Activated T-helper 1 cell treated with anti-CD3 and anti-CD28 coated beads, Interleukin-12 subunit alpha, Interleukin-12 subunit beta, Interleukin-2, Interleukin-4 antibody, amounts not matched to agents 30 ng/mL and 10 ng/mL and 1 ng/mL, durations not matched to agents 14 hours and 24 hours and 36 hours (primary cell): ENCODE results near the gene BGN. TPM values are rescaled to one million over a fixed set of nuclear protein-coding genes. Genes with fewer than 3 reads are reported as not detected.

ENCODE experiments used
- DNase-seq: peaks from one replicate; pipeline ENCODE4 v3.0.0; 2021; ENCODE audit warnings: low spot score
- H3K27ac Mint-ChIP-seq: one replicate; pipeline ENCODE4 v1.8.0; 2021; ENCODE audit warnings: mild to moderate bottlenecking, mixed read lengths
- H3K27me3 Mint-ChIP-seq: one replicate; pipeline ENCODE4 v1.8.0; 2022; ENCODE audit warnings: mild to moderate bottlenecking, moderate library complexity, mixed read lengths; ENCODE audit not compliant: insufficient read depth
- H3K36me3 Mint-ChIP-seq: one replicate; pipeline ENCODE4 v1.8.0; 2021; ENCODE audit warnings: low read depth, mixed read lengths
- H3K4me1 Mint-ChIP-seq: one replicate; pipeline ENCODE4 v1.8.0; 2021; ENCODE audit warnings: low read depth, mixed read lengths
- H3K4me3 Mint-ChIP-seq: one replicate; pipeline ENCODE4 v1.8.0; 2021; ENCODE audit warnings: mild to moderate bottlenecking, moderate library complexity, mixed read lengths
- H3K9me3 Mint-ChIP-seq: one replicate; pipeline ENCODE4 v1.8.0; 2021; ENCODE audit warnings: mixed read lengths
- intact Hi-C: fragments of 100-400 bp; cut with micrococcal nuclease; formaldehyde crosslinking; loops from one replicate; pipeline ENCODE4 v1.15.1; 2024
- total RNA-seq: library from RNA; stranded (reverse); gene quantifications from 2 replicates; pipeline ENCODE4 v1.2.3, GENCODE V29; 2022

Gene BGN
- total RNA-seq, 1 donor from 2014 or later, result not detected

DNA sequence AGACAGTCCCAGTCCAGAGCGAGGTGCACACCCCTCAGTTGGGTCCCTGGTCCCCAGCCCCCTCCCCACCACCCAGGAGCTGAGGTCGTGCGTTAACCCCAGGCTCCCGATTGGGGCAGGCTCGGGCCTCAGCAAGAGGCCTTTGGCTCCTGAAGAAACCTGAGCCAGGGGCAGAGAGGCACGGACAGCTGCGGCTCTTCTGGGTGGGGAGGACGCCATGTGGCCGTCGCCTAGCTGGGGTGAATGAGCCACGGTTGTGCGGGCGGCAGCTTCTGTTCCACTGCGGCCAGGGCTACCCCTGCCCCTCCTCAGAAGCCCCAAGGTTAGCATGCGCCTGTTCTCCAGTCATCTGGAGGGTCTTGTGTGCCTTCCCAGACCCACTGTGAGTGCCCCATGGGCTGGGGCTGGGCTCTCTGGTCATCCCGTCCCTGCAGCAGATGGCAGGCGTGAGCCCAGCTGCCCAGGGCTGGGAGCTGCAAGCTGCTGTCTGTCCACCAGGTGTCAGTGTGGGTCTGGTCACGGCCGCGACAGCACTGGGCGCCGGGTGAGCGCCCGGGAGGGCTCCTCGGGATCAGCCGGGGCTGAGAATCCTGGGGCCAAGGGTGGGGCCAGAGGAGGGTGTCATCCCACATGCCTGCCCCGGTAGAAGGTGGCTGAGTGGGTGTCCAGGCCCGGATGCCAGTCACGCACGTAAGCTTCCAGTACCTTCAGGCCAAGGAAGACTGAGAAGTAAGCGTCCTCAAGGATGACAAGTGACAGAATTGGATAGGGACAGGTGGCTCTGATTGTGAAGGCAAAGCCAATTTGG is 44.6 kb downstream of the BGN start:
- Mint-ChIP-seq H3K27me3 (no peaks in the 10 kb centered on the region), H3K4me3 (no peak overlapping the region), H3K9me3 (no peaks in the 10 kb centered on the region), H3K4me1 (no peaks in the 10 kb centered on the region), H3K36me3 (no peaks in the 10 kb centered on the region), H3K27ac (no peak overlapping the region)
- intact Hi-C loops, result loop anchor here (1.0 kb wide), 3 partner anchors 110 to 129 kb away; no protein-coding TSS in a partner anchor
- peak; percentile 29 for DNase-seq

DNA sequence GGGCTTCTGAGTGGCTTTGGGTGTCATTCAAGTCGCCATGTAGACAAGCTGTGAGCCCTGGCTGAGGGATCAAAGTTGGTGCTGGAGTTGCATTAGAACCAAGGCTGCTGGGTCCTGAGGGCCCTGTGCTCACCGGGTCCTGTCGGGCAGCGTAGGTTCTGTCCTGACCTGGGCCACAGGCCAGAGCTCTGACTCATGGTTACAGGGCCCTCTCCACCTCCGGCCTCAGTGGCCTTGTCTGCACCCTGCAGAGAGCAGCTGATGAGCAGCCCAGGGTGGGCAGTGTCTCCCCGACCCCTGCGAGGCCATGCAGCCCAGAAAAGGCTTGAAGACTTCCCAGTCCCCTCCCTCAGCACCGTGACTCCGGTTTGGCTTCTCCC is 45.2 kb downstream of the BGN start:
- H3K4me3 Mint-ChIP-seq, result no peak overlapping the region

DNA sequence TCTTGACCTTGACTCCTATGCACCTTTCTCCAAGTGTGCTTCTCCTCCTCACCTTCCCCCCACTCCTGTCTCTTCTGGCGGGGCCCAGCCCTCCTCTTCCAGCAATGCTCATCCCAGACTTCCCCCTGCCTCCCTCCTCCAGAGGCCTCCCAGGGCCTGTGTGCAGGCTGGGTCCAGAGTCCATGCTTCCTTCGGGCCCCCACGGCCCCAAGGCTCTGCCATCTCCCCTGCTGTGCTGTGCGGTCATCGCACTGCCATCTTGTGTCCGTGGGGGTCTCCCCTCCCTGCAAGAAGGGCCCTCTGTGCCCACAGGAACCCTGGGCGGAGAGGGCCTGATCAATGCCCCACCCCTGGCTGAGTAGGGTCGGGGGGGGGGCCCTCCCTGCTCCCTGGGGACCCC is 49.9 kb downstream of the BGN start:
- DNase-seq, result no peak
- no peaks in the 10 kb centered on the region for H3K9me3 Mint-ChIP-seq
- H3K27ac Mint-ChIP-seq, result no peak overlapping the region
- no peaks in the 10 kb centered on the region for H3K36me3 Mint-ChIP-seq
- no peaks in the 10 kb centered on the region for H3K4me1 Mint-ChIP-seq
- H3K4me3 Mint-ChIP-seq, result no peak overlapping the region
- no peaks in the 10 kb centered on the region for H3K27me3 Mint-ChIP-seq
- intact Hi-C loops, result no loop called here

More for the DNA sequence above, 45.2 kb downstream of the BGN start:
- no peaks in the 10 kb centered on the region for H3K9me3 Mint-ChIP-seq
- no peaks in the 10 kb centered on the region for H3K27me3 Mint-ChIP-seq
- DNase-seq, result no peak
- intact Hi-C loops, result loop anchor here (1.0 kb wide), 3 partner anchors 109 to 128 kb away; no protein-coding TSS in a partner anchor
- H3K27ac Mint-ChIP-seq, result no peak overlapping the region
- H3K36me3 Mint-ChIP-seq, result no peaks in the 10 kb centered on the region
- H3K4me1 Mint-ChIP-seq, result no peaks in the 10 kb centered on the region

DNA sequence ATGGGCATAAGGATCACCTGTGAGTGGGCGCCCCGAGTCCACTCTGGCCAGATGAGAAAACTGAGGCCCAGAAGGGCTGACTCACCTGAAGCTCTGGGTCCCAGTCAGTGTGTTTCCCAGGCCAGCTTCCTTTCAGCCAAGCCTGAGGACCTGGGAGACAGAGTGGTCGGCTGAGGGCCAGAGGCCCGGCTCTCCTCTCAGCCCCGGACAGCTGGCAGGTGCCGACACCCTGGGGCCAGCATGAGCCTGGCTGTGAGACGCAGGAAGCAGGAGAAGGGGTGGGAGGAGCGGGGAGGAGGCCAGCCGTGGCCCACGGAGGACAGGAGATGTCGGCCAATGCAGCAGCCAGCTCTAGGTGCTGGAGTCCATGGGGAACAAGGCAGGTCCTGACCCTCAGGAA is 51.6 kb downstream of the BGN start:
- no peak overlapping the region for H3K4me3 Mint-ChIP-seq
- H3K36me3 Mint-ChIP-seq, result no peaks in the 10 kb centered on the region
- H3K4me1 Mint-ChIP-seq, result no peaks in the 10 kb centered on the region
- H3K9me3 Mint-ChIP-seq, result no peaks in the 10 kb centered on the region
- no peak for DNase-seq
- H3K27me3 Mint-ChIP-seq, result no peaks in the 10 kb centered on the region
- no peak overlapping the region for H3K27ac Mint-ChIP-seq
- intact Hi-C loops, result no loop called here

DNA sequence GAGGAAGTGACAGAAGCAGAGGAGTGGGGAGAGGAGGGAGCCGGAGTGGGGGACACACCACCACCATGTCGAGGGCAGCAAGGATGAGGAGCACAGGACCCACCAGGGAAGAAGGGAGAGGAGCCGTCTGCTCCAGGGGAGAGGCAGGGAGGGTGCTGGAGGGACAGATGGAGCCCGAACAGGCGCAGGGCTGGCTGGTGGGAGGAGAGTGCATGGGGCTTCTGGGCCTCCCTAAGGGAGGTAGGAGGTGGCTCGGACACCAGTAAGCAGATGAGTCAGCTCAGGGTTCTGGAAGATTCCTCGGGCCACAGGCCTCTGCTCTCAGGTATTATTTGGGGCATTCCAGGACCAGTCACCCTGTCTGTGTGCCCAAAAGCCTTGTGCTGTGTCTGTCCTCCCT is 52.4 kb downstream of the BGN start:
- intact Hi-C loops, result no loop called here
- Mint-ChIP-seq H3K27ac (no peak overlapping the region), H3K9me3 (no peaks in the 10 kb centered on the region), H3K27me3 (no peaks in the 10 kb centered on the region), H3K4me1 (no peaks in the 10 kb centered on the region), H3K4me3 (no peak overlapping the region), H3K36me3 (no peaks in the 10 kb centered on the region)
- no peak for DNase-seq

DNA sequence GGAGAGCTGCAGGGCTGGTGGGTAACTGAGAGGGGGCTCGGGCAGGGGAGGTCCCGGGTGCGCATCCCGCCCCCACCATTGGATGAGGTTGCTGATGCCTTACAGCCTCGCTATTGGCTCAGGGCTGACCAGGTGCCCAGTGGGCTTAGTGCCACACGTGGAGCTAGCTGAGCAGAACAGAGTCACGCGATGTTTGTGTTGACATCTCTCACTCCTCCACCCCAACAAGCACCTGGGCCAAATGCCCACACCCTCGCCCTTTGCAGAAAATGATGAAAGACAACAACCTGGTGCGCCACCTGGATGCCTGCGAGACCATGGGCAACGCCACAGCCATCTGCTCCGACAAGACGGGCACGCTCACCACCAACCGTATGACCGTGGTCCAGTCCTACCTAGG is 54.5 kb downstream of the BGN start:
- no peak overlapping the region for H3K4me3 Mint-ChIP-seq
- no peak overlapping the region for H3K27ac Mint-ChIP-seq
- no peak for DNase-seq
- intact Hi-C loops, result no loop called here
- H3K36me3 Mint-ChIP-seq, result no peaks in the 10 kb centered on the region
- H3K27me3 Mint-ChIP-seq, result peaks cover 1% of the 10 kb centered on the region
- no peaks in the 10 kb centered on the region for H3K4me1 Mint-ChIP-seq
- H3K9me3 Mint-ChIP-seq, result no peaks in the 10 kb centered on the region

DNA sequence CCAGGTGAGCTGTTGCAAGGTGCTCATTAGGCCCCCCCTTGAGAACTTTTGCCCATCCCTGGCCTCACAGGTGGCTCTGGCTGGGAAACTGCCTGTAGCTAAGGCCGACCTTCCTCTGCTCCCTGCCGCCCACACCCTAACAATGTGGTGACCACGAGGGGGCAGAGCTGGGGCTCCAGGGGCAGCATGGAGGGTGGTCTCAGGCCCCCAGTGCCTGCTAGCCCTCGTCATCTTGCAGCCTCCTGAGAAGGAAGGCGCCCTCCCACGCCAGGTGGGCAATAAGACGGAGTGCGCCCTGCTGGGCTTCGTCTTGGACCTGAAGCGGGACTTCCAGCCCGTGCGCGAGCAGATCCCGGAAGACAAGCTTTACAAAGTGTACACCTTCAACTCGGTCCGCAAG is 55.0 kb downstream of the BGN start:
- no peak for DNase-seq
- Mint-ChIP-seq H3K36me3 (no peaks in the 10 kb centered on the region), H3K27me3 (peaks cover 1% of the 10 kb centered on the region), H3K9me3 (no peaks in the 10 kb centered on the region), H3K4me1 (no peaks in the 10 kb centered on the region), H3K4me3 (no peak overlapping the region), H3K27ac (no peak overlapping the region)
- intact Hi-C loops, result no loop called here

DNA sequence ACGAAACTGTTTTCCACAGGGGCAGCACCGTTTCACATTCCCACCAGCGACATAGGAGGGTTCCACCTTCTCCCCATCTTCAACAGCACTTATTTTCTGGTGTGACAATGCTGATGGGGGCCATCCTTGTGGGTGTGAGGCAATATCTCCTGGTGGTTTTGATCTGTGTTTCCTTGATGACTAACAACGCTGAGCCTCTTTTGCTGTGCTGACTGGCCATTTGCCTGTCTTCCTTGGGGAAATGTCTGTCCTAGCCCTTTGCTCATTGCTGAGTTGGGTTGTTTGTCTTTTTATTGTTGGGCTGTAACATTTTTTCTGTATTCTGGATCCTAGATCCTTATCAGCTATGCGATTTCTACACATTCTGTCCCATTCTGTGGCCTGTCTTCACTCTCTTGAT is 56.4 kb downstream of the BGN start:
- Mint-ChIP-seq H3K27me3 (peaks cover 1% of the 10 kb centered on the region), H3K4me1 (no peaks in the 10 kb centered on the region), H3K4me3 (no peak overlapping the region), H3K9me3 (no peaks in the 10 kb centered on the region), H3K27ac (no peak overlapping the region), H3K36me3 (no peaks in the 10 kb centered on the region)
- DNase-seq, result no peak
- intact Hi-C loops, result no loop called here

DNA sequence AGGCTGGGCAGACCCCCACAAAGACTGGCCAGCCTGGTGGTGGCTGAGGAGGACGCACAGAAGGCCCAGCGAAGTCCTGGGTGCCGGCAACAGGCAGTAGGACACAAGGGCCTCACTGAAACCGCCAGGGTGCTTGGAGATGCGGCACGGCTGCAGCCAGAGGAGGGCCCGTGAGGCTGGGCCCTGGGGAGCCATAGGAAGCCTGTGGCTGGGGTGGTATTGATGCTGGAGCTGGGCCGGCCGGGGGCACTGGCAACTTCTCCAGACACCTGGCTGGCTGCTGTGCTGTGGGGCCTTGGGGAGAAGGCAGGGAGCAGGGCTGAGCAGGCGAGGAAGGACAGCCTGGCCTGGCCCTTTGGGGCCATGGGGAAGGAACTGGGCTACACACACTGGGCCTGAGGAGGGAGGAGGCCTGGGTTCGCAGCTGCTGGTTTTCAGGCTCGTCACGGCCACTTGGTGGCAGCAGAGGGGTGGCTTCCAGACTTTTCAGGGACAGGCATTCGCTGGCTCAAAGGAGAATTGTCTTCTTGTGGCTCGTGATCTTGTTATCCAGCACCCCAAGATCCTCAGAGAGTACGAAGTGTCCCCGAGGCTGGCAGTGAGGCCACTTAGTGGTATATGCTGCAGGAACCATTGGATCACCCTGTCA is 59.9 kb downstream of the BGN start:
- Mint-ChIP-seq H3K4me1 (no peaks in the 10 kb centered on the region), H3K27me3 (peaks cover 1% of the 10 kb centered on the region), H3K27ac (no peak overlapping the region), H3K9me3 (no peaks in the 10 kb centered on the region), H3K4me3 (no peak overlapping the region), H3K36me3 (no peaks in the 10 kb centered on the region)
- peak; percentile 35 for DNase-seq
- intact Hi-C loops, result loop anchor here (1.0 kb wide), 2 partner anchors 95 to 114 kb away; no protein-coding TSS in a partner anchor

DNA sequence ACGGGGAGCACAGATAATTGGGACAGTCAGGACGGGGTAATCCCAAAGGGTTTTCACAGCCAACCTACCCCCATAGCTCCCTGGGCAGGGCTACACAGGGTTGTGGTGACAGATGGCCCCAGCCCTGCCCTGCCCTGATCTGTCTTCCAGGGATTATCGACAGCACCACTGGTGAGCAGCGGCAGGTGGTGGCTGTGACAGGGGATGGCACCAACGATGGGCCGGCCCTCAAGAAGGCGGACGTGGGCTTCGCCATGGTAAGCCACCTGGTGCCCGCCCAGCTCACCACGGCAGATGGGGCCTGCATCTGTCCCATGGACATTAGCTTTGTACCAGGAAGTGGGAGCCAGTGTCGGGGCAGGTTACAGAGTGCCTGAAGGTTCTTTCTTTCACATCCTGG is 62.0 kb downstream of the BGN start:
- Mint-ChIP-seq H3K4me3 (no peak overlapping the region), H3K4me1 (no peaks in the 10 kb centered on the region), H3K36me3 (no peaks in the 10 kb centered on the region), H3K9me3 (no peaks in the 10 kb centered on the region), H3K27me3 (peaks cover 1% of the 10 kb centered on the region), H3K27ac (no peak overlapping the region)
- no peak for DNase-seq
- intact Hi-C loops, result no loop called here

DNA sequence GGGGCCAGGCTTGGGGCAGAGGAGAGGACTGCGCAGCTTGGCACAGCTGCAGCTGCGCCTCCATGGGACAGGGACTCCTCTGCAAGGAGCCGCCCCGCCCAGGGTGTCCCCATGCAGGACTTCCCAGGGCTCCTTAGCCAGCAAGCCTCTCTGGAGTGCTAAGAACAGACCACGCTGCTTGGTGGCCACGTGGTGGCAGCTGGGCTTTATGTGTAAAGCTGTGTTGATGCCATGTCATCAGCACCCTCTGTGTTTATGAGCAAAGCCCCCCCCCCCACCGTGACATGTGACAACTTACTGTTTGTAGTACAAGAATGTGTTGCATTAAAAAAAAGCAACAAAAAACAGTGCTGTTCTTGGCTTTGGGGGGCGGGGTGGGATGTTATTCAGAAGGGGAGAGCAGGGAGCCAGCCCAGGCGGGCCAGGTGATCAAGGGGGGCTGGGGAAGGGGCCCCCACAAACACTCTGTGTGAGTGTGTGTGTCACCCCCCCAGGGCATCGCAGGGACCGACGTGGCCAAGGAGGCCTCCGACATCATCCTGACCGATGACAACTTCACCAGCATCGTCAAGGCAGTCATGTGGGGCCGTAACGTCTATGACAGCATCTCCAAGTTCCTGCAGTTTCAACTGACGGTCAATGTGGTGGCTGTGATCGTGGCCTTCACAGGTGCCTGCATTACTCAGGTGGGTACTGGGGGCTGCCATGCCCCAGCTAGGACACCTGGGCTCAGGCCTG is 63.0 kb downstream of the BGN start:
- Mint-ChIP-seq H3K27me3 (peaks cover 1% of the 10 kb centered on the region), H3K4me1 (no peaks in the 10 kb centered on the region), H3K36me3 (no peaks in the 10 kb centered on the region), H3K9me3 (no peaks in the 10 kb centered on the region), H3K4me3 (no peak overlapping the region), H3K27ac (no peak overlapping the region)
- intact Hi-C loops, result no loop called here
- DNase-seq, result no peak
